Stimulated activated CD8-positive, alpha-beta memory T cell treated with anti-CD3 and anti-CD28 coated beads, Interleukin-2, amount 100 ng/mL, for 1 hour (primary cell): ENCODE results near the gene NELFE.
A peak's percentile ranks its signal among the peaks of the same experiment; 100 is the strongest.

ENCODE experiments used
- DNase-seq, 2 donors: peaks; one replicate each; pipeline ENCODE4 v3.0.0-alpha.2; 2020; ENCODE audit warnings: low read depth in 2 of 2

The NELFE gene

GRCh38 chr6:31972709-31973350 is 14.1 kb upstream of the NELFE start:
- no peak for DNase-seq

- peak; percentile 93 to 94 for DNase-seq
These were observed 13.4 kb upstream of the NELFE start, which contains the start of gene DXO for GRCh38 chr6:31971993-31972708. DXO (minus strand) TSS chr6:31972138; CDS start chr6:31971675, 463 bp downstream.

GRCh38 chr6:31971279-31971992 is 12.7 kb upstream of the NELFE start:
- DNase-seq: no peak

- no peak for DNase-seq
These were observed 12.0 kb upstream of the NELFE start for GRCh38 chr6:31970604-31971271.

GRCh38 chr6:31969712-31970603 is 11.2 kb upstream of the NELFE start:
- no peak for DNase-seq

GRCh38 chr6:31968791-31969711 is 10.3 kb upstream of the NELFE start:
- DNase-seq: no peak

GRCh38 chr6:31968326-31968725 is 9.6 kb upstream of the NELFE start:
- no peak for DNase-seq

- DNase-seq: no peak
These were observed 9.2 kb upstream of the NELFE start for GRCh38 chr6:31967926-31968320.

- no peak for DNase-seq
These were observed 8.5 kb upstream of the NELFE start for GRCh38 chr6:31966997-31967925.

- no peak for DNase-seq
These were observed 7.7 kb upstream of the NELFE start for GRCh38 chr6:31966506-31966905.

GRCh38 chr6:31965700-31966099 is 6.9 kb upstream of the NELFE start:
- DNase-seq: no peak

- DNase-seq: no peak
These were observed 5.2 kb upstream of the NELFE start for GRCh38 chr6:31963921-31964320.

GRCh38 chr6:31961616-31962015 is 2.8 kb upstream of the NELFE start:
- DNase-seq: no peak

- DNase-seq: no peak
These were observed 395 bp downstream of the NELFE start for GRCh38 chr6:31958412-31958740.

GRCh38 chr6:31956796-31957195 is 2.0 kb downstream of the NELFE start:
- no peak for DNase-seq

GRCh38 chr6:31954511-31954910 is 4.3 kb downstream of the NELFE start:
- DNase-seq: no peak

GRCh38 chr6:31952890-31953289 is 5.9 kb downstream of the NELFE start:
- no peak for DNase-seq

- DNase-seq: no peak
These were observed 6.5 kb downstream of the NELFE start for GRCh38 chr6:31952140-31952805.
